AG04449 (cell line): ENCODE measurements around the gene MPHOSPH9.
A peak's percentile ranks its signal among the peaks of the same experiment; 100 is the strongest.

Experiments
- CTCF ChIA-PET: fragments of 350-600 bp; formaldehyde crosslinking; extraction: SDS; loops from one replicate; lab custom pipeline; 2021; ENCODE audit warnings: antibody characterized with exemption; lab: Yijun Ruan, JAX
- POLR2A ChIA-PET: fragments of 400-600, 350-600 bp; formaldehyde crosslinking; extraction: SDS; loops from one replicate; lab custom pipeline; 2020; ENCODE audit warnings: antibody characterized with exemption, inconsistent platforms; lab: Yijun Ruan, JAX
- DNase-seq: peaks from one replicate; pipeline ENCODE4 v3.0.0-alpha.2; 2010; ENCODE audit warnings: low read depth, low spot score
- H3K4me3 ChIP-seq: 2 replicates; pipeline ENCODE4 v1.5.1; 2011; ENCODE audit warnings: low read depth, mild to moderate bottlenecking, control low read depth, low read length
- CTCF ChIP-seq: IDR thresholded peaks from one replicate; pipeline ENCODE4 v1.5.1; 2011; ENCODE audit warnings: mild to moderate bottlenecking, moderate library complexity, low read length, control low read depth, inconsistent platforms; ENCODE audit not compliant: insufficient read depth; ENCODE audit errors: missing control alignments

MPHOSPH9 gene

DNA sequence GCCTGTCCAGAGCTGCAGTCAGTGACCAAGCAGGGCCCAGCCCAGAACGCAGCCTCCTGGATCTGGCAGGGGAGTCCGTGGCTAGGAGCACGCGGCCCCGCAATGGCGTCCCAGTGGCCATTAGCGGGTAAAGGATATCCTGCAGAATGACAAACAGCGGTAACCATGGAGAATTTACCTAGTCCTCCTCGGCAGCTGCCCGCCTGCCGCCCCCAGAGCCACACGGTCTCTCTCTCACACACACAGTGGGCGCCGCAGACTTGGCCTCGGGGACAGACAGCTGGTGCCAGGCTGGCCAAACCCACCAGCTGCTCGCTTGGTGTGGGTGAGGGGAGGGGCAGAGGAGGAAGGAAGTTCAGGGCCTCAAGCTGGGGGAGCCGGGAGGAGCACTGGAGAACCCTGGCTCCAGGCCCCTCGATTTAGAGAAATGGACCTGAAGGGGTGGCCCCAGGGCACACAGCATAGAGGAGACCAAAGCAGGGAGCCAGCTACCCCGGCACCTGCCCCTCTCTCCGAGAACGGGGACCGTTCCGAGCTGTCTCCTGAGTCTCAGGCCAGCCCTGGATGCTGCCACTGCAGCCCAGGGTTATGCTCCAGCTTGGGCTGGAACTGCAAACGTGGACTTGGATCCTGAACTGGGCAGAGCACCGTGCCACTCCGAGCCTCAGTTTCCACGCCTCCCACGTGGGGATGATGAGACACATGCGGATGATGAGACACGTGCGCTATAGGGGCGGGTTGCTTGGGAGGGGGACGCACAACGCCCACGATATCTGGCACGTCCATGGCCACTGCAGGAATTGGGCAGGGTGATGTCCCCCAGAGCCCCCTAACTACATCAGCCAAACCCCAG lies 35.3 kb upstream of the MPHOSPH9 start:
- 0 out of 2 replicates have a peak overlapping the region, but pooled peaks have one; percentile 4 for H3K4me3 ChIP-seq
- POLR2A ChIA-PET = interaction anchor here (1.0 to 2.7 kb wide), 2 partner anchors 12 to 35 kb away, joined by 5 to 11 read pairs; partner anchors contain the start of genes MPHOSPH9 and MTRFR
- no peak for TF ChIP-seq CTCF
- no peak for DNase-seq
- CTCF ChIA-PET = interaction anchor here (0.5 to 1.7 kb wide), 3 partner anchors 24 to 29 kb away, joined by 3 to 4 read pairs (median 3); no protein-coding TSS in a partner anchor

- TF ChIP-seq CTCF = no peak
- no peak for DNase-seq
- ChIA-PET CTCF (interaction anchor here (1.2 to 1.7 kb wide), 3 partner anchors 25 to 29 kb away, joined by 3 to 4 read pairs (median 3); no protein-coding TSS in a partner anchor), POLR2A (interaction anchor here (1.0 to 2.7 kb wide), 2 partner anchors 11 to 35 kb away, joined by 5 to 11 read pairs; partner anchors contain the start of genes MPHOSPH9 and MTRFR)
- no peak overlapping the region for H3K4me3 ChIP-seq
Observed at GRCh38 chr12:123267335-123267920, 34.5 kb upstream of the MPHOSPH9 start.

DNA sequence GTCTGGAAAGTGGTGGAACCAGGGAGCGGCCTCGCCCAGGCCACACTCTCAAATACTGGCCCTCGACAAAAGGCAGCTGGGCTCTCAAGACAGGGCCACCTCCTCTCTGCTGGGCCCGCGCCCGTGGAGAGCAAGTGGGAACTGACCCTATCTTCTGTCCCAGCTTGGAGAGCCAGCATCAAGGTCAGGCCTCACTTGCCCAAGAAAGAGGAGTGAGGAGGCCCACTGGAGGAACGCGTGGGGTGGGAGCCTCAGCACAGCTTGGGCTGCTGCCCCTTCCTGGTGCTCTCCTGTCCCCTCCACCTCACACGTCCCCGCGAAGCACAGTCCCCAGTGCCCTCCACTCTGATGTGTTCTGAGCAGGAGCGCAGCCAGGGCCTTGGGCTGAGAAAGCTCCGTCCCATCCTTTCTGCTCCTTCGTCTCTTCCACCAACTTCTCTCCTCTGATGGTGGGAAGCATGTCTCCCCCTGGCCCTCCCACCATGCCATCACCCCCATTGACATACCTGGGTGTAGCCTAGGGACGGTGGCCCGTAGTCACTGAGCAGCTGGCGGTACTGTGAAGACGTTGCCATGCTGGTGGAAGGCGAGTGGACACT lies 33.8 kb upstream of the MPHOSPH9 start:
- no peak overlapping the region for H3K4me3 ChIP-seq
- CTCF ChIA-PET = interaction anchor here (1.2 kb wide), 2 partner anchors 28 to 29 kb away, joined by 3 read pairs; no protein-coding TSS in a partner anchor
- DNase-seq = no peak
- TF ChIP-seq CTCF = no peak
- POLR2A ChIA-PET = no interaction called here

DNA sequence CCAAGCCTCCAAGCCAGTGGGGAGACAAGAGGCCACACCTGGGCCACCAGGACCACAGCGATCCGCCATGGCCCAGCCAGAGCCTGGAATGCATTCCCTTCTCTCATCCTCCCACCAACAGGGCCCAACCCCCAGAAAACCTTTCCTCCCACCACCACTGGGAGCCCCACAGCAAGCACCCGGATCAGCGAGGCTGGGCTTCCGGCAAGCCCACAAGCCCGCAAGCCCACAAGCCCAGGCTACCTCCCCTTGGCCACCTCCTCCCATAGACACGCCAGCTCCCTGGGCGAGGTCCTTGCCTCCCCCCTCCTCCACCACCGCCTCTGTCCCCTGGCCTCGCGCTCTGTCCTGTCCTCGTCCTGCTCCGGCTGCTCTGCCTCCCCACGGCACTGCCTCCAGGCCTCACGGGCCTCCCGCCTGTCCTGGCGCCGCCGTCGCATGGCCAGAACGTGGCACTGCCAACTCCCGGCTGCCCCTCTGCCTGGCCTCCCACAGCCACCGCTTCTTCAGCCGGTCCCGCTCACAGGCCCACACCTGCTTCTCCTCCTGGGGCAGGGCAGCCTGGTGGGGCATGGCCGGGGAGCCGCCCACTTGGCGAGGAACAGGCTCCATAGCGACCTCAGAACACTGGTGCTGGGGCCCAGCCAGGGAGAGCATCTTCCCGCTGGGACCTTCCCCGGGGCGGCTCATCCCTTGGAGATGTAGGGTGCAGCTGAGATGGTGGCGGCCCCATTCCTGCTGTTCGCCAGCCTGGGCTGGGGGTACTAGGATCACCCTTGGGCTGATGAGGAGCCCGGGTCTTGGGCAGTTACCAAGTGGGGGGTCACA lies 33.1 kb upstream of the MPHOSPH9 start:
- POLR2A ChIA-PET = no interaction called here
- CTCF ChIA-PET = interaction anchor here (1.1 to 1.2 kb wide), 2 partner anchors 26 to 28 kb away, joined by 3 read pairs; no protein-coding TSS in a partner anchor
- TF ChIP-seq CTCF = no peak
- no peak overlapping the region for H3K4me3 ChIP-seq
- DNase-seq = no peak

- no peak overlapping the region for H3K4me3 ChIP-seq
- no peak for DNase-seq
- POLR2A ChIA-PET = no interaction called here
- TF ChIP-seq CTCF = peak; percentile 4
- CTCF ChIA-PET = interaction anchor here (1.1 kb wide), 1 partner anchor 24 kb away, joined by 3 read pairs; no protein-coding TSS in a partner anchor
Observed at GRCh38 chr12:123264642-123265041, 31.7 kb upstream of the MPHOSPH9 start.
